H7 (cell line): Measurements from ENCODE around the gene MAP10. TPM values are rescaled to one million over a fixed set of nuclear protein-coding genes. Genes with fewer than 3 reads are reported as not detected.
"Not testable (repeated sequence)": the region's sequence is repeated elsewhere in the genome, so short reads cannot be mapped to it uniquely, and the experiment has no call there.

Experiments used
- DNase-seq: peaks from one replicate; pipeline ENCODE4 v3.0.0; 2012
- H3K27me3 ChIP-seq: 2 replicates; pipeline ENCODE4 v1.6.0; 2011; ENCODE audit warnings: mild to moderate bottlenecking, low read length; ENCODE audit not compliant: control insufficient read depth, insufficient read depth
- H3K36me3 ChIP-seq: replicated peaks from 2 replicates; pipeline ENCODE4 v1.5.1; 2011; ENCODE audit warnings: low read length; ENCODE audit not compliant: control insufficient read depth, insufficient read depth
- H3K4me3 ChIP-seq: 2 replicates; pipeline ENCODE4 v1.5.1; 2011; ENCODE audit warnings: low read depth, mild to moderate bottlenecking, control low read depth, low read length, moderate library complexity; ENCODE audit not compliant: insufficient read depth
- total RNA-seq: library from RNA; depleted of rRNA; stranded (reverse); fragments of >200 nt; shearing (Covaris generic); gene quantifications from 2 replicates; pipeline ENCODE4 v1.2.3, GENCODE V29; 2014

Gene MAP10
- total RNA-seq, 1 experiment from 2014 or later = 2.4 TPM

DNA sequence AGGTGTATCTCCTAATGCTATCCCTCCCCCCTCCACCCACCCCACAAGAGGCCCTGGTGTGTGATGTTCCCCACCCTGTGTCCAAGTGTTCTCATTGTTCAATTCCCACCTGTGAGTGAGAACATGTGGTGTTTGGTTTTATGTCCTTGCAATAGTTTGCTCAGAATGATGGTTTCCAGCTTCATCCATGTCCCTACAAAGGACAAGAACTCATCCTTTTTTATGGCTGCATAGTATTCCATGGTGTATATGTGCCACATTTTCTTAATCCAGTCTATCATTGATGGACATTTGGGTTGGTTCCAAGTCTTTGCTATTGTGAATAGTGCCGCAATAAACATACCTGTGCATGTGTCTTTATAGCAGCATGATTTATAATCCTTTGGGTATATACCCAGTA, 19.6 kb upstream of the MAP10 start:
- H3K36me3 ChIP-seq, H3K4me3 ChIP-seq, H3K27me3 ChIP-seq, DNase-seq: not testable (repeated sequence)

- Histone ChIP-seq H3K27me3 (no peaks in the 10 kb centered on the region), H3K36me3 (no peaks in the 10 kb centered on the region), H3K4me3 (no peak overlapping the region)
- DNase-seq = no peak
Measured at GRCh38 chr1:232786845-232787455, 18.3 kb upstream of the MAP10 start.

- DNase-seq = no peak
- no peak overlapping the region for H3K4me3 ChIP-seq
- no peaks in the 10 kb centered on the region for H3K27me3 ChIP-seq
- H3K36me3 ChIP-seq = no peaks in the 10 kb centered on the region
Measured at GRCh38 chr1:232788235-232788872, 16.9 kb upstream of the MAP10 start.

DNA sequence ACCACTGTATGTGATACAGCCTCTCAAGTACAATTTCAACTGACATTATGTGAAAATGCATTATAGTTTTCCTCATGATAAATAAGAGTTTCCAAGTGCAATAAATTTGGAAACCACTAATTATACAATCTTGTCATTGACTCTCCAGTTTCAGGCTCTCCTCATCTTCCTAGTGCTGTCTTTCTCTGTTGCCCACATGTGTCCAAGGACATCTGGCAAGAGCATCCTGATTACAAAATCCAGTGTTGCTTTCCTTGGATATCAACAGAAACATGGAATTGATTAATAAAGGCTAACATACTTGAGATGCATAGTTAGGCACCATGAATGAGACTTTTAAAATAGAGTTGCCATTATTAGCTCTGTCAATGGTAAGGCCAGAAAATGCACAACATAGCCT, 15.6 kb upstream of the MAP10 start:
- no peak for DNase-seq
- Histone ChIP-seq H3K27me3 (no peaks in the 10 kb centered on the region), H3K4me3 (no peak overlapping the region), H3K36me3 (no peaks in the 10 kb centered on the region)

DNA sequence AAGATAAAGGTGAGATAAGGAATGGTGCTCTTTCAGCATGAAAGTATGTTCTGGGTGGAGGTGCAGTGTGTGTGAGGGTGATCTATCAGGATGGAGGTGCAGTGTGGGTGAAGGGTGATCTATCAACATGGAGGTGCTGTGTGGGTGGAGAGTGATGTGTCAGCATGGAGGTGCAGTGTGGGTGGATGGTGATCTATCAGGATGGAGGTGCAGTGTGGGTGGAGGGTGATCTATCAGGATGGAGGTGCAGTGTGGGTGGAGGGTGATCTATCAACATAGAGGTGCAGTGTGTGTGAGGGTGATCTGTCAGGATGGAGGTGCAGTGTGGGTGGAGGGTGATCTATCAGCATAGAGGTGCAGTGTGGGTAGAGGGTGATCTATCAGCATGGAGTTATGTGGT, 12.3 kb upstream of the MAP10 start:
- Histone ChIP-seq H3K27me3 (no peaks in the 10 kb centered on the region; the same call in 1 of the 2 replicates), H3K4me3 (no peak overlapping the region), H3K36me3 (no peaks in the 10 kb centered on the region)
- no peak for DNase-seq

DNA sequence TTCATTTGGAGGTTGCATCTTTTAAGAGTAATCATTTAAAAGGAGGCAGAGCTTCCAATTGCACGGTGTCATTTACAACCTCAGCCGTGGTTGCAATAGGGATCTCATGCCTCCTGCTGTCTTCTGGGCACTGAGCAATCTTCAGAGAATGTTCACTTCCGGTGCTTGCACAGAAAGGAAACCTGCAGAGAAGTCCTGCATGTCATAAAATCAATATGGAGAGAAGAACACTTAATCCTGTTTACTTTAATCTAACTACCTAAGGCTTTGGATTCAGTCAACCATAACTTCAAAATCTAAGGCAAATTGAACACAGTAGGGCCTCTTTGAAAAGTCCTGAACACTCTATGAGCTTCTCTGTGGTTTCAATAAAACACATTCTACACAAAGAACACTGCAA, 11.3 kb upstream of the MAP10 start:
- DNase-seq = no peak
- Histone ChIP-seq H3K36me3 (no peaks in the 10 kb centered on the region), H3K4me3 (no peak overlapping the region), H3K27me3 (no peaks in the 10 kb centered on the region; the same call in 1 of the 2 replicates)

GRCh38 chr1:232795497-232796053, 9.6 kb upstream of the MAP10 start:
- DNase-seq = no peak
- H3K4me3 ChIP-seq = no peak overlapping the region
- H3K36me3 ChIP-seq = no peaks in the 10 kb centered on the region
- no peaks in the 10 kb centered on the region; the same call in 1 of the 2 replicates for H3K27me3 ChIP-seq

- no peak for DNase-seq
- Histone ChIP-seq H3K4me3 (no peak overlapping the region), H3K27me3 (no peaks in the 10 kb centered on the region; the same call in 1 of the 2 replicates), H3K36me3 (no peaks in the 10 kb centered on the region)
Measured at GRCh38 chr1:232797856-232798510, 7.2 kb upstream of the MAP10 start.

- H3K4me3 ChIP-seq = no peak overlapping the region
- no peak for DNase-seq
- H3K27me3 ChIP-seq = no peaks in the 10 kb centered on the region; the same call in 1 of the 2 replicates
- H3K36me3 ChIP-seq = no peaks in the 10 kb centered on the region
Measured at GRCh38 chr1:232798920-232799319, 6.3 kb upstream of the MAP10 start.

DNA sequence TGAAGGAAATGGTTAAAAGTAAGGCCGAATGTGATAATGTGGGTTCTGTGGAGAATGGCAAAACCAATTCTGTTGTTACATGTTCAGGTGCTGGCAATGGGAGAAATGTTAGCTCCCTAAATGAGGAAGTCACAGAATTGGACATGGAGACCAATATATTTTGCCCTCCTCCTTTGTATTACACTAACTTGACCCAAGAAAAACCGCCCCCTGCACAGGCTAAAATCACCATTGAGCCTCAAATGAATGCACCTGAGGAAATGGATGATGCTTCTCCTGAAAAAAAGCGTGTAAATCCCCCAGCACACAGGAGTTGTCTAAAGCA, 932 bp downstream of the MAP10 start:
- H3K36me3 ChIP-seq = no peaks in the 10 kb centered on the region

GRCh38 chr1:232810856-232811255, 5.6 kb downstream of the MAP10 start:
- Histone ChIP-seq H3K4me3 (no peak overlapping the region), H3K36me3 (no peaks in the 10 kb centered on the region), H3K27me3 (no peaks in the 10 kb centered on the region)
- DNase-seq = no peak

More for the DNA sequence above, 932 bp downstream of the MAP10 start:
- DNase-seq = no peak
- H3K4me3 ChIP-seq = peak overlapping the region; percentile 85
- no peaks in the 10 kb centered on the region for H3K27me3 ChIP-seq

- no peaks in the 10 kb centered on the region for H3K27me3 ChIP-seq
- H3K36me3 ChIP-seq = no peaks in the 10 kb centered on the region
- no peak for DNase-seq
- H3K4me3 ChIP-seq = no peak overlapping the region
Measured at GRCh38 chr1:232812560-232812959, 7.3 kb downstream of the MAP10 start.

DNA sequence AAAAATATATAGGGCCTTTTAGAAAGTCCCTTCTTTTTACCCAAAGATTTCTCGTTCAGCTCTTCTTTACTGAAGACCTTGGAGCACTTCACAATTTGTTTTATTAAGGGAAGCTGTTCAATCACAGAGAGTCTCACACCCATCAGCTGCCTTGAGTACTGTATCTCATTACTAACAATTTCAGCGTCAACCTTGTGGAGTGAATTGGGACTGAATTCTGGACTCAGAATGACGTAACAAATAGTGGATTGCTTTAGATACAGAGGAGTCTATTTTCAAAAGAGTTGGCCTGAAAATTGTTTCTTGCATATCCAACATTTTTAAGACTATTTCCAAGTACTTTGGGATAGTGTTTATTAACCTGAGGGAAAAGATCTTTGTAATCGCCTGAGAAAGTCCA, 7.9 kb downstream of the MAP10 start:
- Histone ChIP-seq H3K27me3 (no peaks in the 10 kb centered on the region), H3K4me3 (no peak overlapping the region), H3K36me3 (no peaks in the 10 kb centered on the region)
- no peak for DNase-seq

DNA sequence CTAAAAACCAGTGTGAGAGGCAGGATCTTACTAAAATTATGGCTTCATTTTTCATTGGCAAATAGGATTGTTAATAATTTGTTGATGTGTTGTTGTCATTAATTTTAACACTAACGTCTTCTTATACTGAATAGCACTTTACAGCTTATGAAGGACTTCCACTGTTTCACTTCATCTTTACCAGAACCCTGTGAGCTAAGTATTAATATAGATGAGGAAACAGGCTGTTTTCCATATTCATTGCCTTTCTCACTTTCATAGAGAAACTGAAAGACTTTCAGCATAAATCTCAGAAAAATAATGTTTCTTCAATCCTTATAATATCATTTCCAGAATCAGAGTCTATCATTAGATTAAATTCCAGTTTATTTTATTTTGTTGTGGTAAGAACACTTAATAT, 8.5 kb downstream of the MAP10 start:
- Histone ChIP-seq H3K36me3 (no peaks in the 10 kb centered on the region), H3K4me3 (no peak overlapping the region), H3K27me3 (no peaks in the 10 kb centered on the region)
- DNase-seq = no peak

GRCh38 chr1:232816324-232816723, 11.1 kb downstream of the MAP10 start:
- no peaks in the 10 kb centered on the region for H3K36me3 ChIP-seq
- no peak for DNase-seq
- no peaks in the 10 kb centered on the region for H3K27me3 ChIP-seq
- no peak overlapping the region for H3K4me3 ChIP-seq
